Retinal pigment epithelial cell (primary cell): ENCODE measurements around the gene TRIM39.

Experiments
- DNase-seq: peaks from one replicate; pipeline ENCODE4 v3.0.0-alpha.2; 2010; ENCODE audit warnings: low read depth
- H3K4me3 ChIP-seq: 2 replicates; pipeline ENCODE4 v1.5.1; 2011; ENCODE audit warnings: mild to moderate bottlenecking, low read length, control low read depth, moderate library complexity
- CTCF ChIP-seq: conservative IDR thresholded peaks from 2 replicates; pipeline ENCODE4 v1.5.1; 2011; ENCODE audit warnings: low read depth, low read length, control low read depth, inconsistent platforms

The TRIM39 gene

GRCh38 chr6:30311101-30311500, 15.6 kb upstream of the TRIM39 start:
- no peak for DNase-seq
- H3K4me3 ChIP-seq = no peak overlapping the region
- no peak for TF ChIP-seq CTCF

GRCh38 chr6:30311671-30312070, 15.1 kb upstream of the TRIM39 start:
- DNase-seq = no peak
- H3K4me3 ChIP-seq = no peak overlapping the region
- TF ChIP-seq CTCF = no peak

GRCh38 chr6:30312266-30312665, 14.5 kb upstream of the TRIM39 start:
- no peak for DNase-seq
- no peak for TF ChIP-seq CTCF
- H3K4me3 ChIP-seq = no peak overlapping the region

GRCh38 chr6:30312676-30313321, 13.9 kb upstream of the TRIM39 start:
- no peak overlapping the region for H3K4me3 ChIP-seq
- TF ChIP-seq CTCF = no peak
- no peak for DNase-seq

- H3K4me3 ChIP-seq = no peak overlapping the region
- DNase-seq = no peak
- TF ChIP-seq CTCF = no peak
These were observed 11.6 kb upstream of the TRIM39 start for GRCh38 chr6:30315156-30315555.

GRCh38 chr6:30317913-30318589, 8.7 kb upstream of the TRIM39 start:
- DNase-seq = no peak
- H3K4me3 ChIP-seq = no peak overlapping the region
- no peak for TF ChIP-seq CTCF

- no peak for TF ChIP-seq CTCF
- no peak for DNase-seq
- no peak overlapping the region for H3K4me3 ChIP-seq
These were observed 7.4 kb upstream of the TRIM39 start for GRCh38 chr6:30319146-30319835.
